GM18870 (cell line): ENCODE results near the gene LZTS2.

Experiments used
- ATAC-seq: cut with Tn5 transposase; IDR thresholded peaks from one replicate; pipeline ENCODE4 v1.9.1; 2021; ENCODE audit warnings: moderate library complexity; ENCODE audit not compliant: unreplicated experiment

LZTS2 gene

DNA sequence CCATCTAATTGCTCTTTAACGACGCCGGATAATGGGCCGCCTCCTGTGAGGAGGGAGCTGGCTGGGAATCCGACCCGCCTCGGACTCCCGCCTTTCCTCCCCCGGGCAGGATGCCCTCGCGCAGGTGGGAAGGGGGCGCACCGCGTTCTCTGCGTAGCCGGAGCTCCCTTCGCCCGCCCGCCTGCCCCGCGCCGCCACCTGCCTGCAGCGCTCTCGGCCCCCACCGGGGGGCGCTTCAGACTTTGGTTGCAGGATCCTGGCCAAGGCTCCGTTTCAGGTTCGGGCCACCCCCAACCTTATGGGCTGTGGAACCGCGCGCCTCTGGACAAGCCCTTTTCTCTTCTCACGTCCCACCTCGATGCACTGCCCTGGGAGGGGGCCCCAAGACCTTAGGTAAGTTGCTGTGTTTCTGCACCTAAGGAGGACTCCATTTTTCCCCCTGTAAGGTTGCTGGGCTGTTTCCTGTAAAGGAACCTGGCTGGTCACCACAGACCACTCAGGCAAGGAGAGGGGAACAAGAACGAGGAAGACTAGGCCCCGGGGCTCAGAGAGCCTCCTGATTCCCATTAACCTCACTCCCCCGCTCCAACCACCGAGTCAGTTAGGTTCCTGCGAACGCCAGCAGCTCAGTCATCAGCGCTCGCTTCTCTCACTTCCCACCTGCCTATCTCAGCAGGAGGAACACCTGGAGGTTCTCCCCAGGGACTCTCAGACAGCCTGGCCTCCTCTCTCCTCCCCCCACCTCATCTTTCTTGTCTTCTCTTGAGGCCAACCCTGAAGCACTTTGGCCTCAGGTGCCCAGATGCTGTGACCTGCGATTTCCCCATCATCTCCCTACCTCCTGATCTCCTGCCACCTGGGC lies 50.8 kb downstream of the LZTS2 start:
- no peak for ATAC-seq

DNA sequence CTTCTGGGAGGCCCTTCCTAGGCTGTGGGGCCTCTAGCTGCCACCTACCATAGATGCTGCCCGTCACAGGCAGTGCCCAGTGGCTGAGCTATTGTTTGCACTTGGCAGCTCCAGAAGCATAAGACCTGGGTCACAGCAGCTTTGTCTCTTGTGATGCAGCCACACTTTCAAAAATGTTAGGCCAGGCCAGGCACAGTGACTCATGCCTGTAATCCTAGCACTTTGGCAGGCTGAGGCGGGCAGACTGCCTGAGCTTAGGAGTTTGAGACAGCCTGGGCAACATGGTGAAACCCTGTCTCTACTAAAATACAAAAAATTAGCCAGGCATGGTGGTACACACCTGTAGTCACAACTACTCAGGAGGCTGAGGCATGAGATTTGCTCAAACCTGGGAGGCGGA lies 52.7 kb downstream of the LZTS2 start:
- ATAC-seq, result no peak

DNA sequence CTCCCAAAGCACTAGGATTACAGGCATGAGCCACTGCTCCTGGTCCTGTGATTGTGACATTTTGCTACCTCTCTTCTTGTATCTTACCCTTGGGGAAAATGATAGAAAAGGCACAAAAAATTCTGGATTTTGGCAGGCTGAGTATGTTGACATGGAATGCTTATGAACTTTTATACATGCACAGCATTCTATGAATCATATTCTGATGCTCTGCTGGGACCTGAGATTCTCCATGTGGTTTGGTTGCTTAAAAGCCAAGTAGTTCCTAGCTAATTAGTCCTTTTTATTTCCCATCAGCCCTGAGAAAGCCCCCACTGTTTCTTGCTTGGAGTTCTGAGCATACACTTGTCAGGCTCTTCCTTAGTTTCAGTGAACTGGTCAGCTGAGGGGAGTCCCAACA lies 53.9 kb downstream of the LZTS2 start:
- ATAC-seq, result no peak

DNA sequence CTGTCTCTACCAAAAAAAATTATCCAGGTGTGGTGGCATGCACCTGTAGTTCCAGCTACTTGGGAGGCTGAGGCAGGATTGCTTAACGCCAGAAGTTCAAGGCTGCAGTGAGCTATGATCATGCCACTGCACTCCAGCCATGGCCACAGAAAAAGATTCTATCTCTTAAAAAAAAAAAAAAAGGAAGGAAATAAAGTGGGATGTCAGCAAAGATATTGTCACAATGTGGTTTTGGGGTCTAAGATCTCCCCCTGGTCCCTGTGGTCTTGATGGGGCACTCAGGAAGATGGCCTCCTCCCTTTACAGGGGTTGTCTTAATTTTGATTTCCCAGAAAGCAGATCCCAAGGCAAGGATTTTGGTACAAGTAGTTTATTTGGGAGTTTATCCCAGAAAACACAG lies 54.7 kb downstream of the LZTS2 start:
- ATAC-seq, result no peak

DNA sequence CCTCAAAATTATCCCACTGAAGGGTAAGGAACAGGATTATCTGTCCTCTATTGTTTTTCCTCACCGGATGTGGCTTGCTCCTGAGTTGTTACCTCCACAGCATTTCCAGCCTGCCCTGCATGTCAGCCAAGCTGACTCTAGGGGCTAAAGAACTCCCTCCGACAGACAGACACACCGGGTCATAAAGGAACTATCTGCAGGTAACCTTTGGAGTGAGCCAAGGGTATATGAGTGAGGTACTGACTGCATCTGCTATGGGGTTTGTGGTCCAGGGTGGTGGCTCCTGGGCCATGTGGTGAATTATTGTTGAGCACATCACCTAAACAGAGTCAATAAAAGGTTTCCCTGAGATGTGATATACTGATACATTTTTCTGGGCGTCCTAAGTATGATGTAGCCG lies 55.3 kb downstream of the LZTS2 start:
- no peak for ATAC-seq

DNA sequence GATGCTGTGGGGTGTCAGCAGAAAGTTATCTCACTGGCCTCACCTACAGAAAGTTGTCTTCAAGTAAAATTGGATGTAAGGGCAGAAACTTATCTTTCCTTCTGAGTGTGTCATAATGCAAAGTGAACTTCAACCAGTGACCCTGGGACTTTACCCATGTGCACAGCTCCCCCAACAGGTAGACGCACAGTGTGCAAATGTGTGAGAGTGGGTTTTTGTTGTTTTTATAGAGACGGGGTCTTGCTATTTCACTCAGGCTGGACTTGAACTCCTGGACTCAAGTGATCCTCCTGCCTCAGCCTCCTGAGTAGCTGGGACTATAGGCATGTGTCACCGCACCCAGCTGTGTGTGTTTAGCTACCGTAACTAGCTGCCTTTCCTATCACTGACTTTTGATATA lies 55.8 kb downstream of the LZTS2 start:
- ATAC-seq, result no peak

DNA sequence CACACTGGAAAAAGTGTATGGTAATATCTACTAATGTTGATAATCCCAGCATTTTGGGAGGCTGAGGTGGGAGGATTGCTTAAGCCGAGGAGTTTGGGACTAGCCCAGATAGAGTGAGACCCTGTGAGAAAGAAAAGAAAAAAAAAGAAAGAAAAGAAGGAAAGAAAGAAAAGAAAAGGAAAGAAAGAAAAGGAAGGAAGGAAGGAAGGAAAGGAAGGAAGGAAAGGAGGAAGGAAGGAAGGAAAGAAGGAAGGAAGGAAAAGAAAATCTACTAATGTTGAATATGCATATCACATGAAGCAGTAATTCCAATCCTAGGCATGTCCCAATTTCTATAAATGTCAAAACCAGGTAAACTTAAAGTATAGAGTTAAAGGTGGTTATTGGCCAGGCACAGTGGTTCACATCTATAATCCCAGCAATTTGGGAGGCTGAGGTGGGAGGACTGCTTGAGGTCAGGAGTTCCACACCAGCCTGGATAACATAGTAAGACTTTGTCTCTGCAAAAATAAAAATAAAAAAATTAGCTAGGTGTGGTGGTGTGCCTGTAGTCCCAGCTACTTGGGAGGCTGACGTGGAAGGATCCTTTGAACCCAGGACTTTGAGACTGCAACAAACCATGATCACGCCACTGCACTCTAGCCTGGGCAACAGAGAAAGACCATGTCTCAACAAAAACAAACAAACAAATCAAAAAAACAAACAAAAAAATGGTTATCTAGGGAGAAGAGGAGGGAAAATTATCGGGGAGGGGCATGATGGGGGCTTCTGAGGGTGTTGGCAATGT lies 57.0 kb downstream of the LZTS2 start:
- no peak for ATAC-seq
